ENCODE results near the gene RASSF1. TPM values are rescaled to one million over a fixed set of nuclear protein-coding genes. Genes with fewer than 3 reads are reported as not detected.

Gene RASSF1
- total RNA-seq, 1 experiment from 2014 or later: 29.6 TPM

GRCh38 chr3:50290161-50290641, 50.4 kb downstream of the RASSF1 start:
- DNase-seq (ENCODE audit: low read depth, low spot score): no peak
- Histone ChIP-seq H3K36me3 (ENCODE audit: control insufficient read depth in 1 of 2, insufficient read depth in 2 of 2, low read length in 2 of 2) (peaks cover 23 to 45% of the 10 kb centered on the region in 2 experiments), H2AFZ (ENCODE audit: low read depth, low read length, poor library complexity, severe bottlenecking) (no peak overlapping the region), H4K20me1 (ENCODE audit: insufficient read depth) (no peaks in the 10 kb centered on the region), H3K9me3 (ENCODE audit: control insufficient read depth in 1 of 2, insufficient read depth in 1 of 2, low read depth in 1 of 2, low read length in 2 of 2) (no peaks in the 10 kb centered on the region), H3K4me1 (ENCODE audit: control insufficient read depth in 1 of 2, insufficient read depth in 2 of 2, low read length in 2 of 2) (peaks cover 11 to 17% of the 10 kb centered on the region in 2 experiments), H3K79me2 (ENCODE audit: insufficient read depth, low read length) (peaks cover 42% of the 10 kb centered on the region), H3K4me3 (replicated peaks in 1 of 2; ENCODE audit: low read depth in 1 of 2, low read length in 2 of 2) (peak overlapping the region; percentile 98 to 99; a peak in 3 of 4 replicates), H3K27ac (ENCODE audit: low read depth, low read length) (peak overlapping the region; percentile 95; the same call in 1 of the 2 replicates), H3K27me3 (ENCODE audit: insufficient read depth, low read length) (no peaks in the 10 kb centered on the region), H3K4me2 (ENCODE audit: low read length) (peak overlapping the region; percentile 85), H3K9me2 (ENCODE audit: insufficient read depth) (no peaks in the 10 kb centered on the region), H3K9ac (ENCODE audit: low read length) (no peak overlapping the region)
- ChIA-PET RAD21 (ENCODE audit: low non-redundant PET in 1 of 2, low total read pairs in 2 of 2, uncharacterized antibody in 2 of 2, unreplicated experiment in 2 of 2) (no interaction called here), CTCF (no interaction called here), POLR2A (no interaction called here)
- TF ChIP-seq ZNF274 (IDR thresholded peaks at IDR 0.05; ENCODE audit: low read depth, low read length) (no peak), ATF3 (IDR thresholded peaks at IDR 0.05) (no peak), ZFX (IDR thresholded peaks at IDR 0.05) (no peak), TCF7L2 (IDR thresholded peaks at IDR 0.05; ENCODE audit: borderline replicate concordance, extremely low read depth, insufficient read depth, insufficient read length) (no peak), EZH2 (IDR thresholded peaks at IDR 0.05) (no peak), SRF (IDR thresholded peaks at IDR 0.05; ENCODE audit: low read depth) (no peak), REST (IDR thresholded peaks at IDR 0.05; ENCODE audit: low read depth) (no peak), ZBTB33 (IDR thresholded peaks at IDR 0.05; ENCODE audit: extremely low read depth, insufficient replicate concordance, low read length) (no peak), EGR1 (IDR thresholded peaks at IDR 0.05; ENCODE audit: low read depth) (no peak), SP1 (IDR thresholded peaks at IDR 0.05; ENCODE audit: low read depth) (no peak), SIN3A (IDR thresholded peaks at IDR 0.05; ENCODE audit: low read depth) (no peak), FOSL1 (IDR thresholded peaks at IDR 0.05; ENCODE audit: low read depth) (no peak), CTCF (IDR thresholded peaks at IDR 0.05 in 2 of 3, conservative IDR thresholded peaks at IDR 0.05 in 1 of 3; ENCODE audit: borderline replicate concordance in 1 of 3, insufficient read depth in 1 of 3, low read depth in 2 of 3, low read length in 2 of 3) (no peak), RAD21 (IDR thresholded peaks at IDR 0.05; ENCODE audit: low read depth) (no peak), MAX (IDR thresholded peaks at IDR 0.05) (no peak), EZH2phosphoT487 (IDR thresholded peaks at IDR 0.05; ENCODE audit: borderline replicate concordance) (no peak)
- intact Hi-C loops (cut with micrococcal nuclease): no loop called here
- BruUV-seq (replicated peaks): no TSS peak
- ATAC-seq: no peak
